ENCODE data around the gene HPCAL4.

DNA sequence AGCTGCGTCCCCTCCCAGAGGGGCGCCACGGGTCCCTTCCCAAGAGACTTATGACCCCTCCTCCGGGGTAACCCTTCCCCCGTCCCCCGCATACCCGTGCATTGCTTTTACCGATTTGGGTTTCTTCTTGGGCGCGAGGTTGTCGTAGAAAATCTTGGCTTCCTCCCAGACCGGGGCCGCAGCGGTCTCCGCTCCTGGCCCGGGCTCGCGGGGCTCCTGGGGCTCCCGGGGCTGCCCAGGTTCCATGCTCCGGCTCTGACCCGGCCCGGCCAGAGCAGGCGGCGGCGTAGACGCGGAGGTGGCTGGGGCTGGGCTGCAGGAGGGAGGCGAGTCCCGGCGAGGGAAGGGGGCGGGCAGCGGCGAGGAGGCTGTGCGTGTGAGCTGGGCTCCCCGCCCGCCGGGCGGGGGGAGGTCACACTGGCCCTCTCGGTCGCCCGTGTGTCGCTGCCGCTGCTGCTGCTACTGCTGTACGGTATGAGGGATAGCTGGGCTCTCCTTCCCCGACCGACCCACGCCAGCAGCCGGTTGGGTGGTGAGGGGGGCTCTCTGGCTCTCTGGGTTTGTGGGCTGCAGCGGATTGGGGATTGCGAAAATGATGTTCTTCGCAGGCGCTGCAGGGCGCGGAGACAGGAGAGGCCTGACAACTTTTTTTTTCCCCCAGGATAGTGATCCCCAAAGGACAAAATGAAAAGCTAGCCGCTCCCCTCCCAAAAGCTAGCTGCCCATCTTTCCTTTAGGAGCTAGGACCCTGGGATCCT, 19.3 kb downstream of the HPCAL4 start, which contains the start of gene NT5C1A:
- TF ChIP-seq ESRRA (IDR thresholded peaks at IDR 0.05; ENCODE audit: low read length) (no peak), CHD2 (IDR thresholded peaks at IDR 0.05; ENCODE audit: borderline replicate concordance, low read depth, low read length) (no peak), EP300 (IDR thresholded peaks at IDR 0.05; ENCODE audit: borderline replicate concordance in 1 of 2, control insufficient read depth in 1 of 2, low read depth in 2 of 2, low read length in 2 of 2) (no peak)

Data from GM12878 (cell line).